ENCODE measurements around the gene DNAJC30. TPM values are rescaled to one million over a fixed set of nuclear protein-coding genes. Genes with fewer than 3 reads are reported as not detected.

DNAJC30 gene
- total and polyA plus RNA-seq, 2 donors from 2014 or later = 15.0 to 28.6 TPM

- no peak overlapping the region for H3K9ac ChIP-seq (ENCODE audit: low read length in 3 of 3)
- H3K9me3 ChIP-seq (ENCODE audit: control insufficient read depth in 2 of 3, insufficient read depth in 1 of 3, low read length in 3 of 3) = no peaks in the 10 kb centered on the region
- no peak for TF ChIP-seq CTCF (IDR thresholded peaks at IDR 0.05; ENCODE audit: borderline replicate concordance, extremely low read depth, insufficient read depth)
- H3K4me1 ChIP-seq (ENCODE audit: control insufficient read depth in 2 of 3, insufficient read depth in 2 of 3, low read depth in 1 of 3, low read length in 3 of 3) = no peaks in the 10 kb centered on the region
- H3K4me3 ChIP-seq (ENCODE audit: low read length in 3 of 3) = no peak overlapping the region
- H3K36me3 ChIP-seq (ENCODE audit: control insufficient read depth in 2 of 3, insufficient read depth in 3 of 3, low read length in 3 of 3) = no peaks in the 10 kb centered on the region
- intact Hi-C loops (cut with DNase I) = no loop called here
- DNase-seq (peak in 1 of 5 donors; percentile 55), FAIRE-seq (no peak)
- H3K27me3 ChIP-seq (ENCODE audit: control insufficient read depth, insufficient read depth, low read length) = no peaks in the 10 kb centered on the region
- no peak overlapping the region for H3K27ac ChIP-seq (ENCODE audit: low read depth in 2 of 2, low read length in 2 of 2)
Measured at GRCh38 chr7:73704640-73705550, 21.6 kb upstream of the DNAJC30 start.

- H3K4me3 ChIP-seq (ENCODE audit: low read length in 3 of 3) = peak overlapping the region in 1 of 3 donors; percentile 6
- H3K27me3 ChIP-seq (ENCODE audit: control insufficient read depth, insufficient read depth, low read length) = no peaks in the 10 kb centered on the region
- H3K9me3 ChIP-seq (ENCODE audit: control insufficient read depth in 2 of 3, insufficient read depth in 1 of 3, low read length in 3 of 3) = no peaks in the 10 kb centered on the region
- intact Hi-C loops (cut with DNase I) = no loop called here
- H3K4me1 ChIP-seq (ENCODE audit: control insufficient read depth in 2 of 3, insufficient read depth in 2 of 3, low read depth in 1 of 3, low read length in 3 of 3) = no peaks in the 10 kb centered on the region
- FAIRE-seq (no peak), DNase-seq (peak in 4 of 5 donors; percentile 82 to 94 (median 88))
- no peak overlapping the region for H3K9ac ChIP-seq (ENCODE audit: low read length in 3 of 3)
- no peaks in the 10 kb centered on the region for H3K36me3 ChIP-seq (ENCODE audit: control insufficient read depth in 2 of 3, insufficient read depth in 3 of 3, low read length in 3 of 3)
- H3K27ac ChIP-seq (ENCODE audit: low read depth in 2 of 2, low read length in 2 of 2) = no peak overlapping the region
- no peak for TF ChIP-seq CTCF (IDR thresholded peaks at IDR 0.05; ENCODE audit: borderline replicate concordance, extremely low read depth, insufficient read depth)
Measured at GRCh38 chr7:73703757-73704639, 20.7 kb upstream of the DNAJC30 start.

GRCh38 chr7:73703225-73703624 is 20.0 kb upstream of the DNAJC30 start:
- DNase-seq = no peak
- Histone ChIP-seq H3K27ac (ENCODE audit: low read depth in 2 of 2, low read length in 2 of 2) (no peak overlapping the region), H3K27me3 (ENCODE audit: control insufficient read depth, insufficient read depth, low read length) (no peaks in the 10 kb centered on the region), H3K9ac (ENCODE audit: low read length in 3 of 3) (no peak overlapping the region), H3K9me3 (ENCODE audit: control insufficient read depth in 2 of 3, insufficient read depth in 1 of 3, low read length in 3 of 3) (no peaks in the 10 kb centered on the region), H3K4me3 (ENCODE audit: low read length in 3 of 3) (no peak overlapping the region), H3K36me3 (ENCODE audit: control insufficient read depth in 2 of 3, insufficient read depth in 3 of 3, low read length in 3 of 3) (peaks cover 0 to 2% (median 0%) of the 10 kb centered on the region in 3 donors), H3K4me1 (ENCODE audit: control insufficient read depth in 2 of 3, insufficient read depth in 2 of 3, low read depth in 1 of 3, low read length in 3 of 3) (no peaks in the 10 kb centered on the region)
- FAIRE-seq = no peak
- intact Hi-C loops (cut with DNase I) = no loop called here
- TF ChIP-seq CTCF (IDR thresholded peaks at IDR 0.05; ENCODE audit: borderline replicate concordance, extremely low read depth, insufficient read depth) = no peak

Measured in kidney (tissue), 14 donors.